Measurements from ENCODE around the gene ADAMTS8. TPM values are rescaled to one million over a fixed set of nuclear protein-coding genes. Genes with fewer than 3 reads are reported as not detected.

ADAMTS8 gene
- total RNA-seq, 5 donors from 2014 or later (not counting 1 experiment from before 2014, with no cell fraction given) = 0.06 to 0.12 (median 0.07) TPM; not detected in 2

DNA sequence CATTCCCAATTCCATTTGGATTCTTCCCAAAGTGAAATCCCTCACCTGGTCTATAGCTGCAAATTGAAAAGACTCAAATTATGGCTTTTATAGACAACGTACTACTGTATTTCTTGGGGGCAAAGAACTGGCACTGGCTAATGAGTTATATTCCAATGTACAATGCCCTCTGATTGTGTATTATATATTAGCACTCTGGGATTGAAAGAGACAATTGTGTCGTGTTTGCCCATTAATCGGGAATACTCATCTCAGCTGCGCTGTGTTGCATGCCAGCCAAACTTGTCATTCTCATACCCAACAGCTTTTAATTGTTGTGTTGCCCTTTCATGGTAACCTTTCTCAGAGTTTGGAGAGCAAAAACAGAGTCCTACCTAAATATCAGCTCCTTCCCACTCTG is 58.7 kb downstream of the ADAMTS8 start:
- Histone ChIP-seq H3K36me3 (ENCODE audit: control insufficient read depth in 2 of 2, extremely low read depth in 1 of 2, insufficient read depth in 1 of 2, low read length in 1 of 2) (no peaks in the 10 kb centered on the region), H3K4me1 (ENCODE audit: control insufficient read depth in 1 of 2, extremely low read depth in 1 of 2, insufficient read depth in 2 of 2, low read length in 2 of 2) (no peaks in the 10 kb centered on the region), H3K4me3 (ENCODE audit: control insufficient read depth in 1 of 2, extremely low read depth in 1 of 2, low read length in 1 of 2) (no peak overlapping the region), H3K27me3 (replicated peaks in 1 of 2; ENCODE audit: control insufficient read depth in 2 of 2, extremely low read depth in 1 of 2, insufficient read depth in 2 of 2, low read length in 1 of 2) (peaks cover 0 to 5% of the 10 kb centered on the region in 2 experiments), H3K9me3 (no peaks in the 10 kb centered on the region), H3K27ac (ENCODE audit: low read length) (no peak overlapping the region)
- no peak for DNase-seq
- CTCF ChIA-PET = interaction anchor here (0.5 to 0.7 kb wide), 2 partner anchors 61 to 380 kb away, joined by 3 to 4 read pairs; no protein-coding TSS in a partner anchor
- H3K36me3 Mint-ChIP-seq = no peaks in the 10 kb centered on the region
- H3K4me3 Mint-ChIP-seq = no peak overlapping the region
- POLR2A ChIA-PET = no interaction called here
- whole genome bisulfite sequencing (ENCODE audit: insufficient coverage) = no CpG with 5 or more reads among the region's 4 CpGs
- H3K9me3 Mint-ChIP-seq = no peaks in the 10 kb centered on the region
- H3K4me1 Mint-ChIP-seq = no peaks in the 10 kb centered on the region
- no peak for ATAC-seq (replicated peaks in 1 of 4)
- peaks cover 3% of the 10 kb centered on the region in 2 donors for H3K27me3 Mint-ChIP-seq
- H3K27ac Mint-ChIP-seq = no peak overlapping the region

- Histone ChIP-seq H3K4me1 (ENCODE audit: control insufficient read depth in 1 of 2, extremely low read depth in 1 of 2, insufficient read depth in 2 of 2, low read length in 2 of 2) (no peaks in the 10 kb centered on the region), H3K9me3 (no peaks in the 10 kb centered on the region), H3K36me3 (ENCODE audit: control insufficient read depth in 2 of 2, extremely low read depth in 1 of 2, insufficient read depth in 1 of 2, low read length in 1 of 2) (no peaks in the 10 kb centered on the region), H3K27me3 (replicated peaks in 1 of 2; ENCODE audit: control insufficient read depth in 2 of 2, extremely low read depth in 1 of 2, insufficient read depth in 2 of 2, low read length in 1 of 2) (peaks cover 0 to 2% of the 10 kb centered on the region in 2 experiments), H3K4me3 (ENCODE audit: control insufficient read depth in 1 of 2, extremely low read depth in 1 of 2, low read length in 1 of 2) (no peak overlapping the region), H3K27ac (ENCODE audit: low read length) (no peak overlapping the region)
- ChIA-PET CTCF (interaction anchor here (0.5 to 0.7 kb wide), 2 partner anchors 61 to 380 kb away, joined by 3 to 4 read pairs; no protein-coding TSS in a partner anchor), POLR2A (no interaction called here)
- Mint-ChIP-seq H3K4me3 (no peak overlapping the region), H3K4me1 (no peaks in the 10 kb centered on the region), H3K9me3 (no peaks in the 10 kb centered on the region), H3K27me3 (peaks cover 3% of the 10 kb centered on the region in 2 donors), H3K36me3 (no peaks in the 10 kb centered on the region), H3K27ac (no peak overlapping the region)
- ATAC-seq (replicated peaks in 1 of 4) (no peak), DNase-seq (no peak)
- WGBS (ENCODE audit: insufficient coverage) = 87% methylated on average over 5 of the region's 6 CpGs
These were observed 59.2 kb downstream of the ADAMTS8 start for GRCh38 chr11:130369141-130369691.

- Mint-ChIP-seq H3K9me3 (peaks cover 13 to 28% (median 19%) of the 10 kb centered on the region in 3 donors), H3K4me1 (no peaks in the 10 kb centered on the region), H3K27me3 (no peaks in the 10 kb centered on the region), H3K27ac (no peak overlapping the region), H3K4me3 (no peak overlapping the region), H3K36me3 (peaks cover 4% of the 10 kb centered on the region)
- CTCF ChIA-PET = interaction anchor here in 1 of 2 donors (0.7 kb wide), 1 partner anchor 199 kb away, joined by 3 read pairs; no protein-coding TSS in a partner anchor
- Histone ChIP-seq H3K27me3 (replicated peaks in 1 of 2; ENCODE audit: control insufficient read depth in 2 of 2, extremely low read depth in 1 of 2, insufficient read depth in 2 of 2, low read length in 1 of 2) (peaks cover 0 to 3% of the 10 kb centered on the region in 2 experiments), H3K4me3 (ENCODE audit: control insufficient read depth in 1 of 2, extremely low read depth in 1 of 2, low read length in 1 of 2) (no peak overlapping the region), H3K4me1 (ENCODE audit: control insufficient read depth in 1 of 2, extremely low read depth in 1 of 2, insufficient read depth in 2 of 2, low read length in 2 of 2) (no peaks in the 10 kb centered on the region), H3K36me3 (ENCODE audit: control insufficient read depth in 2 of 2, extremely low read depth in 1 of 2, insufficient read depth in 1 of 2, low read length in 1 of 2) (peaks cover 0 to 4% of the 10 kb centered on the region in 2 donors), H3K27ac (ENCODE audit: low read length) (no peak overlapping the region), H3K9me3 (peaks cover 3% of the 10 kb centered on the region)
- POLR2A ChIA-PET = no interaction called here
- no peak for DNase-seq
- ATAC-seq (replicated peaks in 1 of 4) = no peak
These were observed 69.0 kb downstream of the ADAMTS8 start for GRCh38 chr11:130359419-130359818.

- peaks cover 3% of the 10 kb centered on the region for H3K9me3 ChIP-seq
- H3K27ac ChIP-seq (ENCODE audit: low read length) = no peak overlapping the region
- ATAC-seq (replicated peaks in 1 of 4) = no peak
- peaks cover 0 to 3% of the 10 kb centered on the region in 2 experiments for H3K27me3 ChIP-seq (replicated peaks in 1 of 2; ENCODE audit: control insufficient read depth in 2 of 2, extremely low read depth in 1 of 2, insufficient read depth in 2 of 2, low read length in 1 of 2)
- H3K36me3 Mint-ChIP-seq = peaks cover 4% of the 10 kb centered on the region
- H3K4me1 ChIP-seq (ENCODE audit: control insufficient read depth in 1 of 2, extremely low read depth in 1 of 2, insufficient read depth in 2 of 2, low read length in 2 of 2) = no peaks in the 10 kb centered on the region
- ChIA-PET CTCF (no interaction called here), POLR2A (no interaction called here)
- peaks cover 13 to 29% (median 19%) of the 10 kb centered on the region in 3 donors for H3K9me3 Mint-ChIP-seq
- H3K4me1 Mint-ChIP-seq = no peaks in the 10 kb centered on the region
- peaks cover 0 to 4% of the 10 kb centered on the region in 2 donors for H3K36me3 ChIP-seq (ENCODE audit: control insufficient read depth in 2 of 2, extremely low read depth in 1 of 2, insufficient read depth in 1 of 2, low read length in 1 of 2)
- H3K4me3 Mint-ChIP-seq = no peak overlapping the region
- no peak overlapping the region for H3K27ac Mint-ChIP-seq
- DNase-seq = no peak
- no peak overlapping the region for H3K4me3 ChIP-seq (ENCODE audit: control insufficient read depth in 1 of 2, extremely low read depth in 1 of 2, low read length in 1 of 2)
- no peaks in the 10 kb centered on the region for H3K27me3 Mint-ChIP-seq
These were observed 70.0 kb downstream of the ADAMTS8 start for GRCh38 chr11:130358398-130358797.

Other genes with a start within 250 kb of the ADAMTS8 start
- 10 to 100 TPM; 48.4 to 68.1 (median 65.2) TPM for gene ZBTB44, start 113.7 kb downstream of the ADAMTS8 start, total RNA-seq
- gene ADAMTS15, start 20.0 kb upstream of the ADAMTS8 start, total RNA-seq = under 1 TPM in 3 of 5 donors, not detected in 2; 0.03 to 0.07 (median 0.06) TPM